Brain microvascular endothelial cell (primary cell): ENCODE measurements around the gene SMCP.

Experiments
- DNase-seq: peaks from one replicate; pipeline ENCODE4 v3.0.0-alpha.2; 2020
- H3K27ac ChIP-seq: fragments of 250-450 bp; sonication (Bioruptor Pico); 2 replicates; pipeline ENCODE4 v1.5.1; 2020; ENCODE audit warnings: mild to moderate bottlenecking, moderate library complexity
- H3K27me3 ChIP-seq: fragments of 250-450 bp; sonication (Bioruptor Pico); replicated peaks from 2 replicates; pipeline ENCODE4 v1.5.1; 2020; ENCODE audit warnings: mild to moderate bottlenecking
- H3K36me3 ChIP-seq: fragments of 250-450 bp; sonication (Bioruptor Pico); replicated peaks from 2 replicates; pipeline ENCODE4 v1.5.1; 2020; ENCODE audit warnings: mild to moderate bottlenecking
- H3K4me3 ChIP-seq: 2 replicates; pipeline ENCODE4 v1.5.1; 2011; ENCODE audit warnings: low read depth, mild to moderate bottlenecking, control low read depth, low read length, moderate library complexity
- CTCF ChIP-seq: IDR thresholded peaks from 2 replicates; pipeline ENCODE4 v1.5.1; 2011; ENCODE audit warnings: low read depth, mild to moderate bottlenecking, moderate library complexity, low read length, control low read depth, inconsistent platforms; ENCODE audit errors: missing control alignments
- in situ Hi-C: cut with HindIII; loops from 2 replicates; pipeline ENCODE4 v1.10.0; 2017; ENCODE audit warnings: low sequenced_read_pairs, low pct_ligation_motif_present

The SMCP gene

GRCh38 chr1:152912900-152913299 is 34.8 kb downstream of the SMCP start:
- no peaks in the 10 kb centered on the region for H3K36me3 ChIP-seq
- no peak for TF ChIP-seq CTCF
- in situ Hi-C loops: no loop called here
- H3K27me3 ChIP-seq: no peaks in the 10 kb centered on the region
- no peak for DNase-seq
- H3K27ac ChIP-seq: no peak overlapping the region
- no peak overlapping the region for H3K4me3 ChIP-seq

- Histone ChIP-seq H3K36me3 (no peaks in the 10 kb centered on the region), H3K27me3 (no peaks in the 10 kb centered on the region), H3K4me3 (no peak overlapping the region), H3K27ac (no peak overlapping the region)
- in situ Hi-C loops: no loop called here
- DNase-seq: no peak
- no peak for TF ChIP-seq CTCF
Measured at GRCh38 chr1:152917794-152918193, 39.7 kb downstream of the SMCP start.

- DNase-seq: no peak
- Histone ChIP-seq H3K36me3 (no peaks in the 10 kb centered on the region), H3K27ac (no peak overlapping the region), H3K4me3 (no peak overlapping the region), H3K27me3 (no peaks in the 10 kb centered on the region)
- no peak for TF ChIP-seq CTCF
- in situ Hi-C loops: no loop called here
Measured at GRCh38 chr1:152919071-152919470, 40.9 kb downstream of the SMCP start.

- H3K36me3 ChIP-seq: no peaks in the 10 kb centered on the region
- H3K27me3 ChIP-seq: no peaks in the 10 kb centered on the region
- no peak overlapping the region for H3K4me3 ChIP-seq
- TF ChIP-seq CTCF: no peak
- no peak for DNase-seq
- H3K27ac ChIP-seq: no peak overlapping the region
- in situ Hi-C loops: no loop called here
Measured at GRCh38 chr1:152924191-152924590, 46.1 kb downstream of the SMCP start.

- no peak overlapping the region for H3K4me3 ChIP-seq
- DNase-seq: no peak
- H3K27me3 ChIP-seq: no peaks in the 10 kb centered on the region
- in situ Hi-C loops: no loop called here
- H3K27ac ChIP-seq: no peak overlapping the region
- peak; percentile 49 for TF ChIP-seq CTCF
- no peaks in the 10 kb centered on the region for H3K36me3 ChIP-seq
Measured at GRCh38 chr1:152926091-152926490, 48.0 kb downstream of the SMCP start.

GRCh38 chr1:152928671-152929070 is 50.5 kb downstream of the SMCP start:
- Histone ChIP-seq H3K4me3 (no peak overlapping the region), H3K27ac (no peak overlapping the region), H3K27me3 (no peaks in the 10 kb centered on the region), H3K36me3 (no peaks in the 10 kb centered on the region)
- no peak for TF ChIP-seq CTCF
- in situ Hi-C loops: no loop called here
- DNase-seq: no peak
